ENCODE data around the gene CAMK2A.

DNA sequence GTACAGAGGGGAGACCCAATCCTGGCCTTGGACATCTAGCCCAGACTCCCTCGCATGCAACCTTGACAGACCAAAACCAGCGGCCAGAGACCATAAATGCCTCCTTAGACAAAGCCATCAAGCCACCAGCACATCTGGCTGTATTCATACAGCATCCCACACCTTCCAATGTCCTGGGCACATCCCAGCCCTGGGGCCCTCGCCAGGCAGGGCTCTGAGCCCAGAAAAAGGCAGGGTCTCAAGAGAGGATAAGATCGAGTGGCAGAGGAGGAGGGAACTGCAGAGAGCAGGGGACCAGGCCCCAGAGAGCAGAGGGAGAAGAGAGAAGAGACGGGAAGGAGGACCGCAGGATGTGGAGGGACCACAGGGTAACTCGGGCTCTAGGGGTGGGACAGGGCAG is 45.4 kb downstream of the CAMK2A start:
- TF ChIP-seq CTCF (IDR thresholded peaks at IDR 0.05; ENCODE audit: insufficient read depth, low read length, poor library complexity, severe bottlenecking) (no peak), EZH2phosphoT487 (conservative IDR thresholded peaks at IDR 0.05; ENCODE audit: low read length) (no peak)
